NK-92 (cell line): ENCODE results near the gene SDK2.

ENCODE experiments used
- DNase-seq: peaks from one replicate; lab custom pipeline; 2025; ENCODE audit not compliant: unreplicated experiment; lab: John Stamatoyannopoulos, UW

The SDK2 gene

DNA sequence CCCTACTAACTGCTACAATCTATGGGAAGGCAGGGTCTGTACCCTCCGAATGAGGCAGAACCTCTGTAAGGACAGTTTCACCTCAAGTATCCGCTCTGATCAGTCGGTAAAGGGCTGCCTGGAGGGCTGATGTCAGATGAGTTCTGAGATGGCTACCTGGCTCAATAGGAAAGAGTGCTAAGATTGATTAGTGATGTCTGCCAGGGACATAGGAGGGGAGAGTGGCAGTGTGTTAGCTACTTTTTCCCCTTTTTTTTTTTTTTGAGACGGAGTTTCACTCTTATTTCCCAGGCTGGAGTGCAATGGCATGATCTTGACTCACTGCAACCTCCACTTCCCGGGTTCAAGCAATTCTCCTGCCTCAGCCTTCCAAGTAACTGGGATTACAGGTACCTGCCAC, 293.4 kb downstream of the SDK2 start:
- no peak for DNase-seq

DNA sequence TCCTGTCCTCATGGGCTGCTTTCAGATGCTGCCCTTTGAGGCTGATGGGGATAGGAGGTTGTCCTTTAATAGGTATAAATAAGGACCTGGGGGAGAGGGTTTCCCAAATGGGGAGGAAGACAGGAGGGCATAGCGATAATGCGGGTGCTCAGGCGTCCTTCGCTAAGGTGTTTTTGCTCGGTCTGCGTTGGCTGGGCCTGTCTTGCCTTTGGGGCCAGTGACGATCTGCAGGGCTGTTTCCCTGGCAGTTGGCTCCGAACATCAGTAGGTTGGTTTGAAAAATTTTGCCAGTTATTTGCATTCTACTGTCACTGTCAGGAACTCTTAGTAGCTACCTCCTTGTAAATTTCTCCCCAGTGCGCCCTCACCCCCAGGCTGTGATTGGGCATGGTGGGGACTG, 294.6 kb downstream of the SDK2 start:
- no peak for DNase-seq

DNA sequence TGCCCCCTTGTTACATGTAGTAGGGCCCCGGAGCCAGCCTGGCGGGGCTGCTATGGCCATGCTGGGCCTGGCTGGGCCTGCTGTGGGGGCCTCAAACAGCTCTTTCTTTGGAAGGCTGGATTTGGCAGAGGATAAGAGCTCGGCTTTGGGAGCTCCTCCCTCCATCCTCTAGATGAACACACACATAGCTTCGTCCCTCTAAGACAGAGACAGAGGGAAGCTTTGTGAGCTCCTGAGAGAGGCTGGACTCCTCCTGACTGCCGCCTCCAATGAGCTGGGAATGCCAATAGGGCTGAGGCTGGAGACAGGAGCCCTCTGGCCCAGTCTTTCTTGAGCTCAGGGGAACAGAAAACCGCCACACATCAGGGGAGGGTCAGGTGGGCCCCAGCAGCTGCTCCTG, 295.1 kb downstream of the SDK2 start:
- no peak for DNase-seq

DNA sequence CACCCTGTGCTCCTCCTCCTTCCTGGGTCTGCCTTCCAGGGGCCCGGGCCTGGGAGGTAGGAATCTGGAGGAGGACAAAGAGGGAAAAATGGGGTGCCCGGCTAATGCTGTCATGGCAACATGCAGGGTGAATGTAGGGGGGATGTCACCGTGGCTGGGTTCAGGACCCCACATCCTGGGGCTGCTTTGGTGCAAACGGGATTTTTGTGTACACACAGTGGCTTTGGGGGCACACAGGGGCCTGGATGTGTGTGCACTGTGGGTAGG, 295.5 kb downstream of the SDK2 start:
- no peak for DNase-seq

DNA sequence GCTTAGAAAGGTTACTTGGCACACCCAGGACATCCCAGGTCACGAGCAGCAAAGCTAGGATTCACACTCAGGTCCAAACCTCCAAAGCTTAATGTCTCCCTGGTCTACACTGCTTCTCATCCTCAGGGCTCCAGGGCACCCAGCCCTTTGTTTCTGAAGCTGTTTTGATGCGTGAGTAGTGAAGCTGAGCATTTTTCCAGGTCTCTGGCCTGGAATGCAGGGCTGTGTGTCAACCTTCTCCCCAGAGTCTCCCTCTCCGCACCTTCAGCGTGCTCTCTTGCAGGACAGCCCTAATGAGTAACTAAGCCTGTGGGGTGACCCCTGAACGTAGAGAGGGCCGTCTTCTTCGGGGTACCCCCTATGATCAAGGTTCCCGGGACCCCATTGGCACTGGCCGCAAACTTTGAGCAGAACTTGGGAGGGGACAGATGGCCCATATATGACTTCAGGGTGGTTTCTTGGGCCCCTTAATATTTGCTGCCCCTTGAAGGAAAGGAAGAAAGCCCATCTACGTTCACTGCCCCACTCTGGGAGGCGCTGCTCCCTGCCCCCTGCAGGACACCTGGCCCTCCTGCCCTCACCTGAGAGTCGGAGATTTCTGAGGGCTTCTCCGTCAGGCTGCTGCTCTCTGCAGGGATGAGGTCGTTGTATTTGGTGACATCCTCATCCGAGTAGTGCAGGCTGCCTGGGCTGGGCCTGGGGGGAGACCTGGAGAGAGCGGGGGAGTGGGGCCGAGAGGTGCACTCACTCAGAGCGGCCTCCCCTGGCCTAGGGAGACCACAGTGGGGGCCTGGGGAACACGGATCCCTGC, 296.0 kb downstream of the SDK2 start:
- DNase-seq, result no peak

DNA sequence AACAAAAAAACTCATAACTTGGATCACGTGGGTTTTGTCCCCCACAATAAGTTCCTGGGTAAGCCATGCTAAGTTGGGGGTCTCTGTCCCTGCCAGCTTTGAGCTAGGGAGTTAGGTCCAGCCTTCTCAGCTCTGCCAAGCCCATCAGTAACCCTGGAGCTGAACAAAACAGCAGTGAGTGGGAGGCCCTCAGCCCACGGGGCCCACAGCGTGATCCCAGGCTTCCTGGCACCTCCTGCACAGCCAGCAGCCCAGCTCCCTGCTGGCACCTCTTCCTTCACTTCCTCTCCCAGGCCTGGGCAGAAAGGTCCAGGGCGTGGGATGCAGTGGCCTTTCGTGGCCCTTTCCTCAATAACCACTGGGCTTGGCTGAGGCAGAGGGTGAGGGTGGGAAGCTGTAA, 296.9 kb downstream of the SDK2 start:
- DNase-seq, result no peak

DNA sequence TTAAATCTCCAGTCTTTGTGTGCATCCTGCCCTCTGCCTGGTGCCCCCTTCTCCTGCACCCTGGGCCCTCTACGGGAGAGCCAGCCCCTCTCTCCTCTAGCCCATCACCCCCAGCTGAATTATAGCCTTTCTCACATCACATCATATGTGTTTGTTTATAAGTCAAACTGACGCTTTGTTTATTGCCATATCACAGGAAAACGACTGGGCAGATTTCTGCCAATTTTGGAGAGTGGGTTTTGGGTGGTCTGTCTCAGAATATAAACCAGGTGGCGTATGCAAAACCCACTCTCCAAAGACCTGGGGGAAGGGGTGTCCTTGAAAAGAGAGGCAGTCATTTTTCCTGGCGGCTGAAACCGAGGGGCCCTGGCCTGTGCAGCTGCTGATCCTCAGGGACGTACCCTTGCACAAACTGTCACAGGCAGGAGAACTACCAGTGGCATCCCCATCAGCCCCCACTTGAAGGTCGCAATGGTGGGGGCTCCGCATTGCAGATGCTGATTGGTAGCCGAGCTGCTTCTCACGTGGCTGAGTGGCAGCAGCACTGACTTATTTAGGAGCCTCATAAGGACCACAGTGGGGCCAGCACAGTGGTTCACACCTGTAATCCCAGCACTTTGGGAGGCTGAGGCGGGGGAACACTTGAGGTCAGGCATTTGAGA, 297.6 kb downstream of the SDK2 start:
- no peak for DNase-seq

DNA sequence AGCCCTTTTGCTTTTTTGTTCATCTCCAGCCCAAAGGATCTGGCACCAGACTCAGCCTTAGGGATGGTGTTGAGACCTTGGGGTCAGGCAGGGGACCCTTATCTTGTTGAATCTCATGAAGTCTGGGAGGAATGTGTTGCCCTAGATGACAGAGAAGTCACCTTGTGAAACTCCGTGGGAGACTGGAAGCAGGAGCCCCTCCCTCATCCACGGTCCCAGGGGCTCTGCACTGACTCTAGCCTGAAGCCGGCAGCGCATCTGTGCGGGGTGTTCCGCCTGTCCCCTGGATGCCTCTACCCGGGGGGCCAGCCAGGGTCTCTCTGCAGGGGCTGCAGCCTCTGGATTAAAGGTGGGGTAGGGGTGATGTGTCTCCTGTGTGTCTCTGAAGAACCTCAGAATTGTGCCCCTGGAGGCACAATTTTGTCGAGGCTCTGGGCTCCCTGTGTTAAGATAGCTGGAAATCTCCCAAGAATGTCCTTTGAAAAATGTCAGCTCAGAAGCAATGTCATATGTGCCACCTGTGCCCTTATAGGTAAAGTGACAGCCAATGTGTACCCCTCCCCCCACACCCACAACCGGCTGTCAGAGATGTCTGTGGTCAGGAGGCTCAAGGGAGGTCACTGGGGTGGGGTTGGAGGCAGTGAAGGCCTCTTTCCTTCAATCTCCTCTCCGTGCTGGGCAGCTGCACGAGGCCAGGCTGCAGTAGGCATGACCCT, 300.3 kb downstream of the SDK2 start:
- no peak for DNase-seq

DNA sequence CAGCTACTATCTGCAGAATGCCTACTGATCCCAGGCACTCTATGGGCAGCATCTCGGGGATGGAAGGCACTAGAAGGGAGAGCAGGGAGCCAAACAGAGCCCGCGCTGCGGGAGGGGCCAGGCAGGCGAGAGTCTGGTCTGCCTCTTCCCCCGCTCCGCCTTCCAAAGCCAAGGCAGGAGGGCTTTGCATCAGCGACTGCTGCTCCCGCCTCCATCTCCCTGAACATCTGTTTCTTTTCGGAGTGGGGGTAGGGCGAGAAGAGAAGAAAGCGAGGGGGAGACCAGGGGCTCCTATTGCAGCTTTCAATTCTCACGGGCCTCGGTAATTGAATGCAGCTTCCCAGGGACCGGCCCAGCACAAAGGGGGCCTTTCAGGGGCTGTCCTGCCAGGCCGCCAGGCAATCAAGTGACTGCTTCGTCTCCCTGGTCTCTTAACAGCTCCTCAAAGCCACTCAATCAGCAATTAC, 301.0 kb downstream of the SDK2 start:
- no peak for DNase-seq

DNA sequence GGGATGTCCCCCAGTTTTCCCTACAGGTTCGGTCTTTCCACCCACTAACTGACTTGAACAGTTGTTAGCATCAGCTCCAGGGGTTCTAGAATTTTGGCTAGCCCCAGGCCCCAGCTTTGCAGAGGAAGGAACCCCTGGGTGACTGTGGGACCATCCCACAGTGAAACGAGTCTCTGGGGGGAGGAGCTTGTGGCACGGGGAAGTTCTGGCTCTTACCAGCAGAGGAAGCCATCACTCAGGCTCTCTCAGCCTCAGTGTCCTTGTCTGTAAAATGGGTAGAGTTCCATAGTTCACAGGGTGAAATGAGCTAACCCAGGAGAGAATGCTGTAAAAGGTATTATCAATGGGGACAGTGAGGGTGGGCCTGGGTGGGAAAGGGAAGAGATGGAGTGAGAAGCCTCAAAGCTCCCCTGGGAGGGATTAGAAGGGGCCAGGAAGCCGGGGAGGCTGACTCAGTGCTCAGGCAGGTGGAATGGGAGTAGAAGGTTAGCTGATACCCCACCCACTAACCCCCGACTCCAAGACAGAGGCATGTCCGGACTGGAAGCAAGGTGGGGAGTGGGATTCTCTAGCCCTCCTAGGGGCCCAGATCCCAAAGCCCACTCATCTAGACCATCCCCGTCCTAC, 301.6 kb downstream of the SDK2 start:
- DNase-seq, result no peak

DNA sequence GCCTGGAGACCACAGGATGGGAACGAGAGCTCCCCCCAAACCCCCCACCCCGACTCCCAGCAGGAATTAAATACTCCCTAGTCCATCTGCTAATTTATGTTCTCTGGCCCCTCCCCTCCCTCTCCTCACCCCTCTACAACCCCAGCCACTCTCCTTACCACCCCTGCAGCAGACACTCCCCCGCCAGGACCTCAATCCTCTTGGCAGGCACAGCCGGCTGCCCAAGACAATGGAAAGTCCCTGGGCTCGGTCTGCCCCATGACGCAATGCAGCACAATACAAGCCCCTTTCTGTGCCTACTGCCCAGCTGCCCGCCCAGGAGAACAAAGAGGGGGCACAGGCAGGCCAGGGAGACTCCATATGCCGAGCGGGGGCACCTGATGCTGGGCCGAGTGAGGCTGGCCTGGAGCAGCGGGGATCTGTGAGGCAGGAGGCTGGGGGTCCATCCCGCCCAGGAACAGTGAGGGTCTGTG, 302.2 kb downstream of the SDK2 start:
- no peak for DNase-seq

DNA sequence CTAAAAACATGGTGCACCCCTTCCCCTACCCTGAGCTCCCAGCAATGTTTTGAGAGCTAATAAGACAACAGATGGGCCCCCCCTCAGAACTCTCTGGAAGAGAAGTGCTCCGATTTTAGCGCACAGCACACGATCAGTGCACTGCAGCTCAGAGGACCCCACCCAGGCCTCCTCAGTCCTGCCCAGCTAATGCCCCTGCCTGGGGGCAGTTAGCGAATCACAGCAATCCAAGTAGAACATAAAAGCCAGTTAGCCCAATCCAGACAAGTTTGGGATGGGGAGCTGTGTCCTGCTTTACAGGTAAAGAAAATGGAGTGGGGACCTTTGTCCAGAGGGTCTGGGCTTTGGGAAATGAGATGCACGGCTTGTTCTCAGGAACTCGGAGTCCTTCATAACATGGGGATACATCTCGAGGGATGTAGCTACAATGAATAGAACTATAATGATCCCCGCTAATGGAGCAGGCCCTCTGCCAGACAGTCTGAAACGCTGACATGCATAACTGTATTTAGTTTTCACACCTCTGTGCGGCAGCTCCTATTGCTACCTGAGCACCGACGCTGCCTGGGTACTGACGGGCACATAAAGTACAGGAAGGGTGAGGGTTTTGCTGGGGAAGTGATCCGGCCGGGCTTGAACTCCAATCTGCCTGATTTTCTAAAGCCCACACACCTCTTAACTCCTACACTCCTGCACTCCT, 302.7 kb downstream of the SDK2 start:
- DNase-seq, result no peak

DNA sequence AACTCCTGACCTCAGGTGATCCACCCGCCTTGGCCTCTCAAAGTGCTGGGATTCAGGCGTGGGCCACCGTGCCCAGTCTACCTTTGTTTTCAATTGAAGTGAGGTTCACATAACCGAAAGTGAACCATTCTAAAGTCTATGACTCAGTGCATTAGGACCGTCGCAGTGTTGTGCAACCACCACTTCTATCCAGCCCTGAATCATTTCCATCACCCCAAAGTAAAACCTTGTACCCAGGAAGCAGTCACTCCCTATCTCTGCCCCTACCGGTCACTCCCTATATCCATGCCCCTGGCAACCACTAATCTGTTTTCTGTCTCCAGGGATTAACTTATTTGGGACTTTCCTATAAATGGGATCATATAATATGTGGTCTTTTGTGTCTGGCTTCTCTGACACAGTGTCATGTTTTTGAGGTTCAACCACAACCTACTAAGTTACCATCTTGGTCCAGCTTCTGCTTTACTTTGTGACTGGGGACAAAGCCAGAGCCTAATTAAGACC, 304.1 kb downstream of the SDK2 start:
- no peak for DNase-seq

DNA sequence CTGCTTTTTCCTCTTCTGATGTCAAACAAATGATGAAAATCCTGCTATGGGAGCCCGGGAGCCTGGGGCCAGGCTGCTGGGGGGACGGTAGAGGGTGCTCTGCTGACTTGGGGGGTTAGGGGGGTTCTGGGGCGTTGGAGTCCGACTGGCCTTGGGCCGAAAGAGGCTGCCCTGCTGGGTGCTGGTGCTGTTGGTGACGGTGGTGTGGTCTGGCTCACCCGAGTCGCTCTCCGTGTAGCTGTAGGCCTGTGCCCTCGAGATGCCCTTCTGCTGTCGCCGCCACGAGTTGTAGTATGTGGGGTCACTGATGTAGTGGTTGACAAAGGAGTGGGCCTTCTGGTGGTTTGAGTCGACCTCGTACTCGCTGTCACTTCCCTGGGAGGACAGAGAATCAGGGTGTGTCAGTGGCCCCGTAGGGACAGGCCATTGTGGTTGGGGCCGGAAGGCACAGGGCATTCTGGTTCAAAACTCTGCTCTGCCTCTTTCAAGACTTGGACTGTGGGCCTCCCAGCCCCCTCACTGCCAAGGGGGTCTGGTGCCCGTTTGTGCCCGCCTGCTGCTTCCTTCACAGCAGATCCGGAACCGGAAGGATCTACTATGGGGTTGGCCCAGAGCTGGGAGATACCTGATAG, 305.6 kb downstream of the SDK2 start:
- no peak for DNase-seq

DNA sequence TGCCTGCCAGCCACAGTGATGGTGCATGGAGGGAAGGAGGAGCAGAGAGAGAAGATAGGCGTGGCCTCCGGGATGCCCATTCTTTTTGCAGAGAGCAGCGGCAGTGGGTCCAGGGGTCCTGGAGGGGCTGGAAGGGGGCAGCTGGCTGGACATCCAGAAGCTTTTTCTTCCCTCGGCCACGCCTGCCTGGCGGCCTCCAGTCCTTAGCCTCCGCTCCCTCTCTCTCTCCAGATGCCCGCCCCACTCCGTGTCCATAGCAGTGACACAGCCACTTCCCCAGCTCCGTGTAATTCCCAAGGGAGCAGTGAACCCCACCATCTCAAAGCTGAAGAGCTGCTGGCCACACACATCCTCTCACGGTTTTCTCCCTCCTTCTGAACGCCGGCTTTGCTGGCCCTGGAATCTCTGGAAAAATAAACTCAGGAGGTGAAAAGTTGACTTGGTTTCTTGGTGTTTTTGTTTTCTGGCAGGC, 306.2 kb downstream of the SDK2 start:
- no peak for DNase-seq

DNA sequence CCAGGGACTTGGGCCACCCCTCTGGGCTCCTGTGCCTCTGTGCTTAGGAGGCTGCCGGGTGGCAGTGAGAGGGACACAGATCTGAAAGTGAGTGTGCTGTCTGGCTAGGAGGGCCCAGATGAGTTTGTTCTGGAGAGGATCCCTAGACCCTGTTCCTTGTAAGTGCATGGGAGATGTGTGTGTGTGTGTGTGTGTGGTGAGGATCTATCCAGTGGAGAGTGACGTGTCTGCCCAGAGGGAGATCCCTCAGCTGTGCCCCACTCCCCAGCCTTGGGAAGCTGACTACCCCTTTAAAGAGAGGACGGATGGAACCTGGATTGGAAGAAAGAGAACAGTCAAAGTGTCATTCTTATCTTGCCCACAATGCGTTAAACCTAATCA, 306.9 kb downstream of the SDK2 start:
- no peak for DNase-seq

DNA sequence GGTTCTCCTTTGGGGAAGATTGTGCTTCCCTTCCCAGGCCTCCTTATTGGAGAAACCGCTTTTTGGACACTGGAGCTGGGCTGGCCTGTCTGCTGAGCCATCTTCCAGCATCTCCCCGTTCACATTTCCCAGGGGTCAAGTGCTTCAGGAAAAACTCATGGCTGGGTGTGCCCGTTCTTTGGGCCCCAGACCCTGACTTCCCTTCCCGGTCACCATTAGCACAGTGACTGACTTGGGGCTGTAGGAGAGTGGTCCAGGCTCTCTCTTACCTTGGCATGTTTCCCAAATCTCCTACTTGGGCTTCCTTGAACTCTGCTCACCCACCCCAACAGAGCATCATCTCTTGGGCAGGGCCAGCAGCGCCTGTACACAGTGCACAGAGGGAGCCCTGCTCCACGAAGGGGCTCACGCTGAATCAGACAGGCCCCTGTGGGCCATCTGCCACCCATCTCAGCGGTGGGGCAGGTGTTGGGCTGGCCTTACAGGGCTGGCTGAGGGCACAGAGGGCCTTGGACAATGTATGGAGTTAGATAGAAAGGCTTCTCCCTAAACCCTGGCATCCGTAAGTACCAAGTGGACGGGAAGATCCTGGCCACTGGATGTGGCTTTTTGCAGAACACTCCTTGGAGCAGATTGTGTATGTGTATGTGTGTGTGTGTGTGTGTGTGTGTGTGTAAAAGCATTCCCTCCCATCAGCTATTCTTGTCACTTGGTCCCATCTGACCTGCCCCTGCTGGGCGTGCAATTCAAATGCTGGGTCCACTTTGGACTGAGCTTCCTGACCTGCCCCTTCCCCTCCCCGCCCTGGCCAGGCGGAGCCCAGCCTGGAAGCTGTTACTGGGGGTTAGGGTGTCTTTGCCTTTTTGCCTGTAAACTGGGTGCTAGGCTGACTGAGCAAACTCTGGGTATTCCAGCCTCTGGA, 307.6 kb downstream of the SDK2 start:
- no peak for DNase-seq

DNA sequence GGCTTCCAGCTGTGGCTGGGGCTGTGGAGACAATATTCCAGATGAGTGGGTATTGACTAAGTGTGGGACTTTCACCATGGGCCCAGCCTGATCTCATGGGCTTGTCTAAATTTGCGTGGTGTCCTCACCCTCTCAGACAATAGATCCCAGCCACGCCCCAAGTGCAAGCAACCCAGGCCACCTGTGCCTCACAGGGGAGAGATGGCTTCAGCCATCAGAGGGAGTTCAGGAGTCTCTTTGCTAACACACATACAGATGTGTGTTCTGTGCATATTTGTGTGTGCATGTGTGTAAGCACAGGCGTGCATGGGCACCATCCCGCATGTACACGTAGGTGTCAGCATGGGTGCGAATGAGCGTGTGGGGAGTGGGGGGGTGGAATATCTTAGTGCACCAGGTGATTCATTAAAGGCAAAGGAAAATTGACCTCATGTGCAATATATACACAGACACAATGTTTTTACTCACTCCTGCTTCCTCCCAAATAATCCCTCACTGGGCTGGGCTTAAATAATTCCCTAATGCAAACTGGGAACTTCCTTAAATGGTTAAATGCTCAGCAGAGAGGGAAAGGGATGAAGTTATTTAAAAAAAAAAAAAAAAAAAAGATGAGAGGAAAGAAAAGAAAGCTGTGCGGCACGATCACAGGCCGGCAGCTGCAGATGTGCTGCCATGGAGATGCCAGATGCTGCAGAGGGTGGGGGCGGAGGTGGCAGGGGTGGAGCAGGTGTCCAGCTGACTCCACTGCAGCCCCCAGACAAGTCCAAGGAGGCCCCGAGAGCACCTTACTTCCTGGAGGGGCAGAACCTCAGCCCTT, 308.4 kb downstream of the SDK2 start:
- no peak for DNase-seq
